Muscle layer of duodenum (tissue), 2 donors: ENCODE data around the gene IL1RAP.

Experiments used
- H3K27ac ChIP-seq: one replicate; pipeline ENCODE4 v1.7.0; 2013; ENCODE audit warnings: mild to moderate bottlenecking, low read length
- H3K27me3 ChIP-seq: one replicate; pipeline ENCODE4 v1.7.0; 2013; ENCODE audit warnings: low read depth, mild to moderate bottlenecking, control low read depth, low read length
- H3K36me3 ChIP-seq, 2 donors: one replicate each; pipeline ENCODE4 v1.7.0; 2013; ENCODE audit warnings: low read length in 2 of 2, control low read depth in 1 of 2, mild to moderate bottlenecking in 1 of 2; ENCODE audit not compliant: insufficient read depth in 2 of 2, control insufficient read depth in 1 of 2
- H3K4me1 ChIP-seq, 2 donors: one replicate each; pipeline ENCODE4 v1.7.0; 2013; ENCODE audit warnings: low read length in 2 of 2, mild to moderate bottlenecking in 2 of 2, control low read depth in 1 of 2, moderate library complexity in 1 of 2; ENCODE audit not compliant: insufficient read depth in 2 of 2, control insufficient read depth in 1 of 2
- H3K4me3 ChIP-seq, 2 donors: one replicate each; pipeline ENCODE4 v1.7.0; 2013; ENCODE audit warnings: low read length in 2 of 2, low read depth in 1 of 2, mild to moderate bottlenecking in 1 of 2
- H3K9me3 ChIP-seq, 2 donors: one replicate each; pipeline ENCODE4 v1.7.0; 2013; ENCODE audit warnings: low read length in 2 of 2, control low read depth in 1 of 2, mild to moderate bottlenecking in 1 of 2; ENCODE audit not compliant: control insufficient read depth in 1 of 2
- donor health status: healthy.

The IL1RAP gene

DNA sequence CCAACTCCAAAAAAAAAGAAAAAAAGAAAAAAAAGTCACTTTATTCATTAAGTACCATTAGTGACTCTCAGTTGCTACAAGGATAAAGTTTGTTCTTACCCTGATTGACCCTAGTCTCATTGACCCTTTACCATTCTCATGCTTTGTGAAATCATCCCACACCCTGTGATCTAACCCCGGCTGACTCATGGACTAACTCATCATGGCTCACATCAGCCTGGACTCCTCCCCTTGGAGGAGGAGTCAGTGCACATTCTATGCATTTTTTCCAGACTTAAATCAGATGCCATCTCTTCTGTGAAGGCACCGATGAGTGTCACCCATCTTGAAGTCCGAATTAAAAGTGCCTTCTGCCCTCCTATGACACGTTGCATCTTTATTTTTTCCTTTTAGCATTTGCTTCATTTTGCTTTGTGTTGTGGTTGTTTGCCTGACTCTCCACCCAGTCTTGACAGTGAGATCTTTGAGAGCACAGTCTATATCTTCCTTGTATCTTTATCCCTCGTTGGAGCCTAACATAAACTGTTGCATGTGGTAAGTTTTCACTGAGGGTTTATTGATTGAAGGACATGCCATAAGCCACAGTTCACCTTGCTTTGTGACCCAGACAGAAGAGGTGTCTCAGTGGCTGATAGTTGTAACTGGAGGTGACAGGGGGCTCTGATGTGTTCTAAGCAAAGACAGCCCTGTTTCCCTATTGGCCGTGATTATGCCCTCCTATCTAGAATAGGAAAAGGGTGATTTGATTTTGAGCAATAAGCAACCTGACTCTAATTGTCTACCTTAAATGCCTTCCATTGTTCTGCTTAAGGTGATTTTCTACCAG, 72.1 kb downstream of the IL1RAP start:
- Histone ChIP-seq H3K9me3 (no peaks in the 10 kb centered on the region), H3K4me3 (no peak overlapping the region), H3K27me3 (no peaks in the 10 kb centered on the region), H3K27ac (no peak overlapping the region), H3K4me1 (no peaks in the 10 kb centered on the region), H3K36me3 (no peaks in the 10 kb centered on the region)

GRCh38 chr3:190586631-190587011, 72.7 kb downstream of the IL1RAP start:
- Histone ChIP-seq H3K27me3 (no peaks in the 10 kb centered on the region), H3K4me1 (no peaks in the 10 kb centered on the region), H3K27ac (no peak overlapping the region), H3K9me3 (no peaks in the 10 kb centered on the region), H3K36me3 (no peaks in the 10 kb centered on the region), H3K4me3 (no peak overlapping the region)

DNA sequence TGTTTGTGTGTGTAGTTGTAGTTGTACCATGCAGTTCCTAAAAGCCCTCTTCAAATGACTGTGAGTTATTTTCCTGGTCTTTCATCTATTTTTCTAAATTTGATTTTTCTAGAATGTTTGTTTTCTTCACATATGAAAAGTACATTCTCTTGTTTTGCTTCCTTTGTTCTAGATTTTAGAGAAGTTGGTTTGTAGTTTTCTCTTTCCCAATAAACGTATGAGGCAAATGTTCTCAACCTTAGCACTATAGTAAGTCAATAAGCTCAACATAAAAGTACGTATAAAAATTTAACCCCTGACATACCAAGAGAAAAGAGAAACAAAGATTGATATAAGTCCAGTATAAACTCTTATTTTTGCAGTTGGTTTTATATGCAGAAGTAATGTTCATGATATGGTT, 74.7 kb downstream of the IL1RAP start:
- H3K4me3 ChIP-seq = no peak overlapping the region
- H3K4me1 ChIP-seq = no peaks in the 10 kb centered on the region
- H3K9me3 ChIP-seq = no peaks in the 10 kb centered on the region
- no peak overlapping the region for H3K27ac ChIP-seq
- no peaks in the 10 kb centered on the region for H3K36me3 ChIP-seq
- H3K27me3 ChIP-seq = no peaks in the 10 kb centered on the region

- no peaks in the 10 kb centered on the region for H3K4me1 ChIP-seq
These were observed 75.4 kb downstream of the IL1RAP start for GRCh38 chr3:190589326-190589725.

GRCh38 chr3:190591080-190591479, 77.2 kb downstream of the IL1RAP start:
- Histone ChIP-seq H3K4me1 (no peaks in the 10 kb centered on the region), H3K36me3 (no peaks in the 10 kb centered on the region), H3K27me3 (no peaks in the 10 kb centered on the region), H3K4me3 (no peak overlapping the region), H3K9me3 (no peaks in the 10 kb centered on the region), H3K27ac (no peak overlapping the region)

More at GRCh38 chr3:190589326-190589725, 75.4 kb downstream of the IL1RAP start:
- Histone ChIP-seq H3K27ac (no peak overlapping the region), H3K27me3 (no peaks in the 10 kb centered on the region), H3K9me3 (no peaks in the 10 kb centered on the region), H3K36me3 (no peaks in the 10 kb centered on the region), H3K4me3 (no peak overlapping the region)

DNA sequence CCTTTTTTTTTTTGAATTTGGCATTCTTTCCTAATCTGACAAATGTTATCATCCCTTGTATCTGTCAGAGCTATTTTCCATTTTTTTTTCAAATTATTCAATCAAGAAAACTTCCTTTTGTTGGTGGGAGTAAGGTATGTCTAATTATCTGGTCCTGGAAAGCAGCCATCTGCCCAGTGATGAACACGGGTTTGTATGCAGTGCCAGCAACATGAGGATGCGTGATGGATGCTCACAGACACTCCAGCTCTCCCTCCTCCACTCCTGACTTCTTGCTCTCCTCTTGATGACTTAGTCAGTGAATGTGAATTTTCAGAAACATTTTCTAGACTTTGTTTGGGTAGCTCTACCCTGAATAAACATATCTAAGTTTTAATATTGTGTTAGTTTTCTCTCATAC, 79.2 kb downstream of the IL1RAP start:
- Histone ChIP-seq H3K4me1 (no peaks in the 10 kb centered on the region), H3K27ac (no peak overlapping the region), H3K36me3 (no peaks in the 10 kb centered on the region), H3K27me3 (no peaks in the 10 kb centered on the region), H3K4me3 (no peak overlapping the region), H3K9me3 (no peaks in the 10 kb centered on the region)

- Histone ChIP-seq H3K36me3 (no peaks in the 10 kb centered on the region), H3K4me3 (no peak overlapping the region), H3K27ac (no peak overlapping the region), H3K4me1 (no peaks in the 10 kb centered on the region), H3K9me3 (no peaks in the 10 kb centered on the region), H3K27me3 (no peaks in the 10 kb centered on the region)
These were observed 80.3 kb downstream of the IL1RAP start for GRCh38 chr3:190594171-190594570.

GRCh38 chr3:190595179-190595795, 81.4 kb downstream of the IL1RAP start:
- Histone ChIP-seq H3K27ac (no peak overlapping the region), H3K4me3 (no peak overlapping the region), H3K4me1 (no peaks in the 10 kb centered on the region), H3K36me3 (no peaks in the 10 kb centered on the region), H3K27me3 (no peaks in the 10 kb centered on the region), H3K9me3 (no peaks in the 10 kb centered on the region)

DNA sequence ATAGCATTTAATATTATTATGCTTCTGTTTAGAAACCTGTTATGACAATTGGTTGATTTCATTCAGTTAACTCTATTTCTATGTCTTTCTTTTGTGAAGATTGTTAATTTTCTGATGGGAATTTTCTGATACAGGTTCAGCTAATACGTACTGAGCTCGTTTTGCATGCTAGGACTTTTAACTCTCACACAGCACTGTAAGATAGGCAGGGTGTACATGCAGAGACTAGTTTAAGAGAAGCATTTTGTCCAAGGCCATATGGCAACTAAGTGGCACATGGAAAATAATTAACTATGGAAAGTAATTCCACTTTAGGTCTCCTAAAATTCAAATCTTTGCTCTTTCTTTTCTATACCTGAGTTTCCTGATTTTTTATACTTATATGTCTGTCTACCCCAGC, 81.9 kb downstream of the IL1RAP start:
- no peaks in the 10 kb centered on the region for H3K36me3 ChIP-seq
- no peaks in the 10 kb centered on the region for H3K9me3 ChIP-seq
- H3K4me1 ChIP-seq = no peaks in the 10 kb centered on the region
- no peaks in the 10 kb centered on the region for H3K27me3 ChIP-seq
- no peak overlapping the region for H3K27ac ChIP-seq
- H3K4me3 ChIP-seq = no peak overlapping the region

DNA sequence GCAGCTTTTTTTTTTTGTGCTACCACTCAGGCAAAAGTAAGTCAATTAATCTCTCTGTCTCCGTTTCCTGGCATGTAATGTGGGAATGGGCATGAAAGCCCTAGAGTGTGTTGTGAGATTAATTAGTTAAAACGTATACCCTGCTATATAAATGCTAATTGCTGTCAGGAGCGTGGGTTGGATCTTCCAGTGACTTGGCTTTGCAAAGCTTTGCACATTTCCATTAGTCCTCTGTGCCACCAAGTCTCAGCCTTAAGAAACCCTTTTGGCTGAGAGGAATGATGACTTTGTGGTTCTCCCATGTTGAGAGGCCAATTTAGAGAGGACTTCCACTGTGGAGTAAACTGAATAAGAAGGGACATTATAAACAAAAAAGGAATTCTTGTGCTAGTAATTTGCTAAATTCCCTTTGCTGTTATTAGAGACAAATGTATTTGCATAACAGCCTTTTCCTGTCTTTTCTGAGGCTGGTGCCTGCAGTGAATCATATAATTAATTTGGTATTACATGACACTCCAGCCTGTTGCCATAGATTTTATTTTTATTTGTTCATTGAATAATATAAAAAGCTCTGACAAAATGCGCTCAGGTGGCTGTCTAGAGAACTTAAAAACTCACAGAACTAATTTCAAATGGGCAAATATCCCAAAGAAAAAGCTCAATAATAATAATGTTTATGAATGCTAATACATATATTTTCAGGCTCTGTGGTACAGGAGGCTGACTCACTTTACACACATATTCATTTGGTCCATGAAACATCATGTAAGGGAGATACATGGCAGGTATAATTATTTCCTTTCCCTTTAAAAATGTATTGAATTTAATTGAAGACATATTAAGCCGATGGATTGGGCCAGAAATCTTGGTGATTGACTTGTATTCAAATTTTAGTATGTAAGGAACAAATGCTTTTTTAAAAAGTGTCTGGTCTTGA, 82.7 kb downstream of the IL1RAP start:
- H3K4me1 ChIP-seq = no peaks in the 10 kb centered on the region
- H3K4me3 ChIP-seq = no peak overlapping the region
- H3K27me3 ChIP-seq = no peaks in the 10 kb centered on the region
- H3K9me3 ChIP-seq = no peaks in the 10 kb centered on the region
- H3K36me3 ChIP-seq = no peaks in the 10 kb centered on the region
- H3K27ac ChIP-seq = no peak overlapping the region

DNA sequence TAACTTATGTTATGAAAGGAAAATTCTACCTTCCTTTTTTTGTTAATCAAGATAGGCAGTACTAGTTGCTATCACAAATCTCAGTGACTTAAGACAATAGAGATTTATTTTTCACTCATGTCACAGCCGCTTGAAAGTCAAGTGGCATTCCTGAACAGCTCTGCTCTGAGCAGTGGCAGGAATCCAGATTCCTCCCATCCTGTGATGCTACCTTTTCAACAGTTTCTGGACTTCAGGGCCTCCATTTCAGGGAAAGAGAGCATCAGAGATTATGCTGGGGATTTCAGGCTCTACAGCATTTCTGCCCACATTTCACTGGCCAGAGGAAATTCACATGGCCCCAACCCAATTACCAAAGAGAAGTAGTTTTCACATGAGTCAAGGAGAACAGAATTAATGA, 83.4 kb downstream of the IL1RAP start:
- Histone ChIP-seq H3K27ac (no peak overlapping the region), H3K9me3 (no peaks in the 10 kb centered on the region), H3K4me3 (no peak overlapping the region), H3K27me3 (no peaks in the 10 kb centered on the region), H3K36me3 (no peaks in the 10 kb centered on the region), H3K4me1 (no peaks in the 10 kb centered on the region)
